GM21576 (cell line): Measurements from ENCODE around the gene OR51E2.

Experiments used
- ATAC-seq: cut with Tn5 transposase; IDR thresholded peaks from one replicate; pipeline ENCODE4 v1.9.1; 2021; ENCODE audit warnings: mild to moderate bottlenecking, moderate library complexity; ENCODE audit not compliant: unreplicated experiment

Gene OR51E2

DNA sequence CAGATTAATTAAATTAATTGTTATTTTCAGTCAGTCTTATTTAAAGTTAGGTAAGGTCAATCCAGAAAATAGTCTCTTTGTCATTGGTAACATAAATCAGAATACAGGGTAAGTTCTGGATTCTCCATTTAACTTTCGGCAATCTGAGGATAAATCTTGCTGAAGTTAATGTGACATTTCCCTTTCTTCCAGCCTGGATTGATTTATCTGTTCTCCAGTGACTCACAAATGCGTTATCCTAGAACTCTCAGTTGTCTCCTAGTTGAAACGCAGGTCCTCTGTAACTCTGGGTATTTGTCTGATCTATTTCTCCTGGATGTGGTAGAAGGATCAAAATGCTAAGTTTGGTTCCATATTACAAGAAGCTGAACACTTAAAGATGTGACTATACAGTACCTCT, 32.9 kb downstream of the OR51E2 start:
- ATAC-seq = no peak

GRCh38 chr11:4664183-4664582, 33.5 kb downstream of the OR51E2 start:
- no peak for ATAC-seq

GRCh38 chr11:4662876-4663275, 34.8 kb downstream of the OR51E2 start:
- no peak for ATAC-seq

- ATAC-seq = no peak
Observed at GRCh38 chr11:4658629-4659445, 38.8 kb downstream of the OR51E2 start.

DNA sequence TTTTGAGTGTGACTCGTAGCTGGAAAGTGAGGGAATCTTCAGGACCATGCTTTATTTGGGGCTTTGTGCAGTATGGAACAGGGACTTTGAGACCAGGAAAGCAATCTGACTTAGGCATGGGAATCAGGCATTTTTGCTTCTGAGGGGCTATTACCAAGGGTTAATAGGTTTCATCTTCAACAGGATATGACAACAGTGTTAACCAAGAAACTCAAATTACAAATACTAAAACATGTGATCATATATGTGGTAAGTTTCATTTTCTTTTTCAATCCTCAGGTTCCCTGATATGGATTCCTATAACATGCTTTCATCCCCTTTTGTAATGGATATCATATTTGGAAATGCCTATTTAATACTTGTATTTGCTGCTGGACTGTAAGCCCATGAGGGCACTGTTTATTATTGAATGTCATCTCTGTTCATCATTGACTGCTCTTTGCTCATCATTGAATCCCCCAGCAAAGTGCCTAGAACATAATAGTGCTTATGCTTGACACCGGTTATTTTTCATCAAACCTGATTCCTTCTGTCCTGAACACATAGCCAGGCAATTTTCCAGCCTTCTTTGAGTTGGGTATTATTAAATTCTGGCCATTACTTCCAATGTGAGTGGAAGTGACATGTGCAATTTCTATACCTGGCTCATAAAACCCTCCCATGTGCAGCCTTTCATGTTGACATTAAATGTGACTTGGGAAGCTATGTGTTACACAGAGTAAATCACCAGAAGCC, 42.9 kb downstream of the OR51E2 start:
- no peak for ATAC-seq

DNA sequence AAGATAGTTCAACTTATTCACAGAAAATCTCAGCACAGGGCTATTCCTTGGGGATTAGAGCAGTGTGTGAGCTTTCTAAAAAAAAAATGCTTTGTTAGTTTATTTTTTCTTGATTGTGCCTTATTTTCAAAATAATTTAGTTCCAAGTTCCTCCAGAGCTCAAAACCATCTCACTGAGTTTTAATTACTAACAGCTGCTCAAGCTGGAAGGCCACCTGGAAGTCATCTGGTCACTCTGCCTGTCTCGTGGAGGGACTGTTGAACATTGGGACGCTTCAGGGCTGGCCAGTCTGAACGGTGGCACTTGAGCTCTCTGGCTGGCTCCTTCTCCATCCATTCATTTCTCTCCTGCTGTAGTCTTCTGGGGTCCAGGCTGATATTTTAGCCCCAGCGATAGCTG, 49.9 kb downstream of the OR51E2 start:
- ATAC-seq = no peak

- no peak for ATAC-seq
Observed at GRCh38 chr11:4645974-4646373, 51.7 kb downstream of the OR51E2 start.

GRCh38 chr11:4644233-4644632, 53.4 kb downstream of the OR51E2 start:
- ATAC-seq = no peak

GRCh38 chr11:4643682-4644081, 54.0 kb downstream of the OR51E2 start, which contains the start of gene OR51E1:
Gene OR51E1, plus strand, starts transcription at chr11:4643982. Its CDS starts 8,545 bp downstream, at chr11:4652527.
- ATAC-seq = no peak

DNA sequence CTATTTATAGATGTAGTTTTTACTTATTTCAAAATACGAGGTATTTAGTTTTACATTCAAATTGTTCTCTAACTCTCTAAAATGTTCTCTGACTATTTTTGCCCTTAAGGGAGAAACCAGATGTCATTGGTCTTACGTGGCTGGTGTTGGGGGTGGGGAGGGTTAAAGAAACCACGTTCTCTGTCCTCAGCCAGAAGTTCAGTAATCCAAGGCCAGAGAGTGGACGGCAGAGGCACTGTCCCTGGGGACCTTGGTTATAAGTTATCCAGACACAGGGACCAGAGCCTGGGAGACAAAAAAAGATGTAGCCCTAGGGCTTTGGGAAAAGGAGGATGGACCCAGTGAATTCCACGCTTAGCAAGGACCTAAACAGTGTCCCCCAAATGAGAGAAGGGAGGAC, 54.6 kb downstream of the OR51E2 start:
- ATAC-seq = no peak

GRCh38 chr11:4642043-4642442, 55.6 kb downstream of the OR51E2 start:
- ATAC-seq = no peak

DNA sequence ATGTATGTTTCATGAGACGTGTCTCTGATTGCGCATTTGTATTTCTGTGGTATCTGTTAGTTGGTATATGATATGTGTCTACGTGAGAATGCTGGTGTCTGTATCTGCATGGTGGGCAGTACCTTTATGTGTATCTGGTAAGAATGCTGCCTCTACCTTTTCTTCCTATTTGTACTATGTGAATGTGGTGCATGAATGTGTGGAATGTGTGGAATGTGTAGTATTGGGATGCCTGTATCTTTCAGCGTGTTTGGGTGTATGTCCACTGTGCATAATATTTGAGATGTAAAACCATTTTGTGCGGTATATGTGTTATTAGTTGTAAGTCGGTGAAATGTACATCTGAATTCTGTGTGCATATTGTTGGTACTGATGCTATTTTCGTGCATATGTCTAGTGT, 56.2 kb downstream of the OR51E2 start:
- no peak for ATAC-seq

DNA sequence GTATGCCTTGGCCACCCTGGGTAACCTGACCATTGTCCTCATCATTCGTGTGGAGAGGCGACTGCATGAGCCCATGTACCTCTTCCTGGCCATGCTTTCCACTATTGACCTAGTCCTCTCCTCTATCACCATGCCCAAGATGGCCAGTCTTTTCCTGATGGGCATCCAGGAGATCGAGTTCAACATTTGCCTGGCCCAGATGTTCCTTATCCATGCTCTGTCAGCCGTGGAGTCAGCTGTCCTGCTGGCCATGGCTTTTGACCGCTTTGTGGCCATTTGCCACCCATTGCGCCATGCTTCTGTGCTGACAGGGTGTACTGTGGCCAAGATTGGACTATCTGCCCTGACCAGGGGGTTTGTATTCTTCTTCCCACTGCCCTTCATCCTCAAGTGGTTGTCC, 57.7 kb downstream of the OR51E2 start:
- no peak for ATAC-seq

DNA sequence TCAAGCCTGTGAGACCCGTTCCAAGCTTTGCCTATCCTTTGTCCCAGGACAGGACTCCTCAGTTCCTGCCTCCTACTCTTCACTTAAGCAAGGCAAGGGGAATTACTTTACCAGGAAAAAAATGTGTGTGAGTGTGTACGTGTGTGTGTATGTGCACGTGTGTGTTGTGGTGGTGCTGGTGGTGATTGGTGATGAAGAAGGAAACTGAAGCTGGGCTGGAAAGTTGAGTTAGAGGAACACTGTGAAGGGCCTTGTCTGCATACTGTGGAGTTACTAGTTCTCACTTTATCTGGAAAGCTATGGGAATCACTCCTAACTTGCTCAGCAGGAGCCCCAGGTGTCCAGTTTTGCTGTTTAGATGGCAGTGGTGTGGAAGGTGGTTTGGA, 60.0 kb downstream of the OR51E2 start:
- no peak for ATAC-seq

GRCh38 chr11:4636962-4637661, 60.5 kb downstream of the OR51E2 start, which contains the start of gene OR51D1:
Gene OR51D1, plus strand, starts transcription at chr11:4637477. Its CDS starts 2,314 bp downstream, at chr11:4639791.
- peak; percentile 93 for ATAC-seq

GRCh38 chr11:4636136-4636535, 61.5 kb downstream of the OR51E2 start:
- ATAC-seq = no peak
